Measurements from ENCODE around the gene GLT1D1.
"Not testable (repeated sequence)": the region's sequence is repeated elsewhere in the genome, so short reads cannot be mapped to it uniquely, and the experiment has no call there.

GRCh38 chr12:128849806-128850205 lies 3.5 kb upstream of the GLT1D1 start:
- TF ChIP-seq TAF1 (IDR thresholded peaks at IDR 0.05; ENCODE audit: borderline replicate concordance, low read depth, low read length); CTCF (IDR thresholded peaks at IDR 0.05); FOXJ3 (CRISPR knock-in tag; IDR thresholded peaks at IDR 0.05); MXI1 (IDR thresholded peaks at IDR 0.05; ENCODE audit: low read depth, low read length); POLR2AphosphoS5 (IDR thresholded peaks at IDR 0.05; ENCODE audit: low read depth, low read length); TCF12 (IDR thresholded peaks at IDR 0.05); EP300 (IDR thresholded peaks at IDR 0.05; ENCODE audit: borderline replicate concordance in 1 of 2, low read depth in 1 of 2, low read length in 1 of 2); USF1 (IDR thresholded peaks at IDR 0.05; ENCODE audit: borderline replicate concordance, low read depth); GATA2 (CRISPR knock-in tag; IDR thresholded peaks at IDR 0.05); ZBTB33 (IDR thresholded peaks at IDR 0.05; ENCODE audit: borderline replicate concordance, low read depth); REST (IDR thresholded peaks at IDR 0.05; ENCODE audit: low read depth, low read length): not testable (repeated sequence)
